Mesenchymal stem cell (in vitro differentiated cells and primary cell): ENCODE measurements around the gene MYOD1.

Experiments
- DNase-seq: peaks from one replicate; pipeline ENCODE4 v3.0.0-alpha.2; 2013
- H2AFZ ChIP-seq: one replicate; pipeline ENCODE4 v1.6.1; 2013; ENCODE audit warnings: low read depth, mild to moderate bottlenecking, control low read depth, inconsistent platforms, low read length, moderate library complexity
- H2AK5ac ChIP-seq: 2 replicates; pipeline ENCODE4 v1.6.1; 2013; ENCODE audit warnings: low read length, moderate library complexity, mild to moderate bottlenecking, inconsistent platforms; ENCODE audit not compliant: severe bottlenecking
- H2BK120ac ChIP-seq: one replicate; pipeline ENCODE4 v1.6.1; 2013; ENCODE audit warnings: low read depth, mild to moderate bottlenecking, inconsistent platforms, low read length, moderate library complexity
- H2BK12ac ChIP-seq, 2 experiments: one replicate each; pipeline ENCODE4 v1.6.1; 2013; ENCODE audit warnings: inconsistent platforms in 2 of 2, low read length in 2 of 2, mild to moderate bottlenecking in 2 of 2, moderate library complexity in 2 of 2, control low read depth in 1 of 2
- H2BK15ac ChIP-seq: one replicate; pipeline ENCODE4 v1.6.1; 2013; ENCODE audit warnings: mild to moderate bottlenecking, low read depth, inconsistent platforms; ENCODE audit not compliant: poor library complexity, severe bottlenecking
- H2BK5ac ChIP-seq: 2 replicates; pipeline ENCODE4 v1.6.1; 2013; ENCODE audit warnings: low read depth, mild to moderate bottlenecking, low read length, control low read depth, inconsistent platforms; ENCODE audit not compliant: poor library complexity, severe bottlenecking
- H3K14ac ChIP-seq, 2 experiments: one replicate each; pipeline ENCODE4 v1.6.1; 2013; ENCODE audit warnings: inconsistent platforms in 2 of 2, low read length in 2 of 2, control low read depth in 1 of 2, mild to moderate bottlenecking in 1 of 2, moderate library complexity in 1 of 2
- H3K18ac ChIP-seq, 2 experiments: one replicate each; pipeline ENCODE4 v1.6.1; 2013; ENCODE audit warnings: inconsistent platforms in 2 of 2, low read length in 2 of 2, control low read depth in 1 of 2, low read depth in 1 of 2, mild to moderate bottlenecking in 1 of 2
- H3K23ac ChIP-seq, 2 experiments: one replicate each; pipeline ENCODE4 v1.6.1; 2013; ENCODE audit warnings: inconsistent platforms in 2 of 2, low read length in 2 of 2, mild to moderate bottlenecking in 2 of 2, moderate library complexity in 2 of 2, control low read depth in 1 of 2
- H3K27ac ChIP-seq: 2 replicates; pipeline ENCODE4 v1.5.1; 2013; ENCODE audit warnings: mild to moderate bottlenecking, moderate library complexity, low read length, control low read depth, inconsistent platforms; ENCODE audit not compliant: poor library complexity, severe bottlenecking
- H3K27me3 ChIP-seq, 2 experiments: 2 replicates each; pipeline versions ENCODE4 v1.6.1 to v1.7.0; 2013; ENCODE audit warnings: low read length in 2 of 2, mild to moderate bottlenecking in 2 of 2, moderate library complexity in 2 of 2, control low read depth in 1 of 2, inconsistent platforms in 1 of 2; ENCODE audit not compliant: control insufficient read depth in 1 of 2, insufficient read depth in 1 of 2
- H3K36me3 ChIP-seq, 2 experiments: 2 replicates each; pipeline versions ENCODE4 v1.6.1 to v1.7.0; 2013; ENCODE audit warnings: low read length in 2 of 2, control low read depth in 1 of 2, inconsistent platforms in 1 of 2, low read depth in 1 of 2, mild to moderate bottlenecking in 1 of 2; ENCODE audit not compliant: insufficient read depth in 2 of 2, control insufficient read depth in 1 of 2
- H3K4ac ChIP-seq, 2 experiments: one replicate each; pipeline ENCODE4 v1.6.1; 2013; ENCODE audit warnings: inconsistent platforms in 2 of 2, low read length in 2 of 2, mild to moderate bottlenecking in 2 of 2, moderate library complexity in 2 of 2, control low read depth in 1 of 2, low read depth in 1 of 2
- H3K4me1 ChIP-seq: 2 replicates; pipeline ENCODE4 v1.6.1; 2013; ENCODE audit warnings: low read depth, low read length, control low read depth; ENCODE audit not compliant: control insufficient read depth, insufficient read depth
- H3K4me2 ChIP-seq: 2 replicates; pipeline ENCODE4 v1.6.1; 2013; ENCODE audit warnings: low read length, mild to moderate bottlenecking, inconsistent platforms; ENCODE audit not compliant: poor library complexity, severe bottlenecking
- H3K4me3 ChIP-seq, 2 experiments: 2 replicates each; pipeline versions ENCODE4 v1.5.1 to v1.7.0; 2013; ENCODE audit warnings: low read length in 2 of 2, mild to moderate bottlenecking in 2 of 2, control low read depth in 1 of 2, low read depth in 1 of 2; ENCODE audit not compliant: insufficient read depth in 1 of 2
- H3K79me1 ChIP-seq: replicated peaks from 2 replicates; pipeline ENCODE4 v1.6.1; 2013; ENCODE audit warnings: mild to moderate bottlenecking, control low read depth, low read length, inconsistent platforms; ENCODE audit not compliant: poor library complexity, severe bottlenecking
- H3K9ac ChIP-seq: 2 replicates; pipeline ENCODE4 v1.7.0; 2013; ENCODE audit warnings: mild to moderate bottlenecking, low read length, moderate library complexity
- H3K9me3 ChIP-seq: 2 replicates; pipeline ENCODE4 v1.7.0; 2013; ENCODE audit warnings: mild to moderate bottlenecking, low read length; ENCODE audit not compliant: control insufficient read depth
- H4K8ac ChIP-seq: one replicate; pipeline ENCODE4 v1.6.1; 2013; ENCODE audit warnings: inconsistent platforms, mild to moderate bottlenecking, low read length, moderate library complexity
- H4K91ac ChIP-seq: one replicate; pipeline ENCODE4 v1.6.1; 2013; ENCODE audit warnings: mild to moderate bottlenecking, low read length, inconsistent platforms
- WGBS: methylation state at CpG from one replicate; pipeline ENCODE4 v1.1.7; 2013; ENCODE audit warnings: mixed read lengths; 5-methylcytosine and 5-hydroxymethylcytosine counted together

MYOD1 gene

GRCh38 chr11:17694494-17695110 lies 24.8 kb upstream of the MYOD1 start:
- H3K4me3 ChIP-seq = no peak overlapping the region
- H3K27me3 ChIP-seq = peaks cover 70 to 80% of the 10 kb centered on the region in 2 experiments
- H3K4ac ChIP-seq = no peak overlapping the region
- no peak for DNase-seq
- H3K9me3 ChIP-seq = peaks cover 4% of the 10 kb centered on the region
- no peak overlapping the region for H3K23ac ChIP-seq
- H3K4me2 ChIP-seq = no peak overlapping the region
- H4K91ac ChIP-seq = no peak overlapping the region
- no peak overlapping the region for H2AFZ ChIP-seq
- H3K27ac ChIP-seq = no peak overlapping the region
- H3K14ac ChIP-seq = no peak overlapping the region
- no peaks in the 10 kb centered on the region for H3K79me1 ChIP-seq
- no peak overlapping the region for H3K18ac ChIP-seq
- no peak overlapping the region for H2BK15ac ChIP-seq
- no peak overlapping the region for H2BK5ac ChIP-seq
- H3K9ac ChIP-seq = no peak overlapping the region
- H3K4me1 ChIP-seq = peaks cover 3% of the 10 kb centered on the region
- no peaks in the 10 kb centered on the region for H3K36me3 ChIP-seq
- WGBS = 87% methylated on average over 8 of the region's 10 CpGs
- H2AK5ac ChIP-seq = no peak overlapping the region
- H4K8ac ChIP-seq = no peak overlapping the region
- H2BK120ac ChIP-seq = no peak overlapping the region
- no peak overlapping the region for H2BK12ac ChIP-seq

DNA sequence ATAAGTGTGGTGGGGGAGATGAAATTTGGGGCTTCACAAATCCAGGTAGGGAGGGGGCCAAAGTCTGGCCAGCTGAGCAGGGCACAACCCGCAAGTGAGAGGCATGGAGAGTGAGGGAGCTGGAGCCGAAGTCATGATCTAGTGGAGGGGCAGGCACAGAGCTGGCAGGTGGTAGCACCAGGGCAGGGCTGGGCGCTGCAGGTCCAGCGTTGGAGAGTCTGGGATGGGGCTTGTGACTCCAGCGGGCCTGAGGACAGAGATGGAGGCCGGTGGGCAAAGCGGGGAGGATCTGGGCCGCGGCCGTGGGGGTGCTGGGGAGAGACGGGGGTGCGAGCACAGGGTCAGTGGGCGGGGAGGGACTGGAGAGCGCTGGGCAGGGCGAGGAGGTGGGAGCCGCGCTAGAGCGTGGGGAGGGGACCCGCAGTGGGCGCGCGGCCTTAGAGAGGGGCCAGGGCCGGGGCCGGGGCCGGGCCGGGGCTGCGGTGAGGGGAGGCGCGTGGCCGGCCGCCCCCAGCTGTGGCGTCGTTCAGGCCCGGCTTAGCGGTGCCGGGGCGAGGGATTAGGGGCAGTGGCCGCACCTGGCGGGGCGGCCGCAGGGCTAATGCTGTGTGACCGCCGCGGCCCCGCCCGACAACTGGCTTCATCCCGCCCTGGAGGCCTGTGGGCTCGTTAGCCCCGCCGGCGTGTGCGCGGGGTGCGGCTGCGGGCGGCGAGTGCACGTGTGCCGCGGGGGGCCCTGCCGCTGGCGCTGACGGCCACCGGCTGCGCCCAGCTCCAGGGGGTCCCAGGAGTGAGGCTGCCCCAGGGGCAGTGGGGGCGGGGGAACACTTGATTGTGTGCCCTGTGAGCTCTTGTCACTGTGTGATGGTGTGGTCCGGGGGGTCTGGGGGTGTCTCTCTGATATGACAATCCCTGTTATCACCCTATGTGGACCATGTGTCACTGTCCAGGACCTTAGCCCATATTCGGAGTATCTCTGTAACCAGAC lies 23.6 kb upstream of the MYOD1 start:
- no peak overlapping the region for H3K23ac ChIP-seq
- no peak overlapping the region for H2BK120ac ChIP-seq
- H3K14ac ChIP-seq = no peak overlapping the region
- H3K4me1 ChIP-seq = peaks cover 3% of the 10 kb centered on the region
- no peaks in the 10 kb centered on the region for H3K36me3 ChIP-seq
- peaks cover 4% of the 10 kb centered on the region for H3K9me3 ChIP-seq
- H3K4me3 ChIP-seq = no peak overlapping the region
- no peaks in the 10 kb centered on the region for H3K79me1 ChIP-seq
- DNase-seq = no peak
- WGBS = 14% methylated on average over 50 of the region's 68 CpGs
- peaks cover 63 to 69% of the 10 kb centered on the region in 2 experiments for H3K27me3 ChIP-seq
- no peak overlapping the region for H3K27ac ChIP-seq
- H2BK5ac ChIP-seq = no peak overlapping the region
- no peak overlapping the region for H3K4me2 ChIP-seq
- no peak overlapping the region for H3K4ac ChIP-seq
- no peak overlapping the region for H2AFZ ChIP-seq
- no peak overlapping the region for H4K8ac ChIP-seq
- H3K9ac ChIP-seq = no peak overlapping the region
- H2BK12ac ChIP-seq = no peak overlapping the region
- H2BK15ac ChIP-seq = no peak overlapping the region
- H2AK5ac ChIP-seq = no peak overlapping the region
- no peak overlapping the region for H4K91ac ChIP-seq
- no peak overlapping the region for H3K18ac ChIP-seq

GRCh38 chr11:17696741-17697140 lies 22.6 kb upstream of the MYOD1 start:
- Histone ChIP-seq H3K9me3 (peaks cover 2% of the 10 kb centered on the region), H3K27me3 (peaks cover 59% of the 10 kb centered on the region in 2 experiments), H3K36me3 (no peaks in the 10 kb centered on the region), H2BK12ac (no peak overlapping the region), H2BK5ac (no peak overlapping the region), H2AK5ac (no peak overlapping the region), H3K4me1 (peaks cover 3% of the 10 kb centered on the region), H3K9ac (no peak overlapping the region), H3K79me1 (no peaks in the 10 kb centered on the region), H3K23ac (no peak overlapping the region), H4K8ac (no peak overlapping the region), H3K4me2 (no peak overlapping the region), H2BK15ac (no peak overlapping the region), H4K91ac (no peak overlapping the region), H3K4me3 (no peak overlapping the region), H2BK120ac (no peak overlapping the region), H3K4ac (no peak overlapping the region), H2AFZ (no peak overlapping the region), H3K18ac (no peak overlapping the region), H3K14ac (no peak overlapping the region), H3K27ac (no peak overlapping the region)
- 61% methylated on average over 4 of the region's 5 CpGs for WGBS
- DNase-seq = no peak

- DNase-seq = no peak
- Histone ChIP-seq H2BK12ac (no peak overlapping the region), H4K91ac (no peak overlapping the region), H2BK5ac (no peak overlapping the region), H2AK5ac (no peak overlapping the region), H3K14ac (no peak overlapping the region), H3K4me2 (no peak overlapping the region), H3K4ac (no peak overlapping the region), H3K4me1 (peaks cover 3% of the 10 kb centered on the region), H3K4me3 (no peak overlapping the region), H3K27me3 (peaks cover 53% of the 10 kb centered on the region in 2 experiments), H2BK120ac (no peak overlapping the region), H3K79me1 (no peaks in the 10 kb centered on the region), H3K9ac (no peak overlapping the region), H3K18ac (no peak overlapping the region), H3K36me3 (no peaks in the 10 kb centered on the region), H3K23ac (no peak overlapping the region), H3K27ac (no peak overlapping the region), H3K9me3 (no peaks in the 10 kb centered on the region), H4K8ac (no peak overlapping the region), H2AFZ (no peak overlapping the region), H2BK15ac (no peak overlapping the region)
- WGBS = 49% methylated on average over 5 of the region's 6 CpGs
Measured at GRCh38 chr11:17697175-17697949, 22.0 kb upstream of the MYOD1 start.
